GM18519 (cell line): Measurements from ENCODE around the gene SAMD11.
"Not testable (repeated sequence)": the region's sequence is repeated elsewhere in the genome, so short reads cannot be mapped to it uniquely, and the experiment has no call there.

Source experiments
- ATAC-seq: cut with Tn5 transposase; IDR thresholded peaks from one replicate; pipeline ENCODE4 v1.9.1; 2021; ENCODE audit warnings: mild to moderate bottlenecking, moderate library complexity; ENCODE audit not compliant: unreplicated experiment, low FRiP score

The SAMD11 gene

GRCh38 chr1:923131-923990 is at the start of gene SAMD11:
Gene SAMD11 (plus strand): TSS chr1:923923. CDS start chr1:924432, 509 bp downstream.
- ATAC-seq = no peak

GRCh38 chr1:876428-877208 is 47.1 kb upstream of the SAMD11 start:
- not testable (repeated sequence) for ATAC-seq

GRCh38 chr1:877209-877986 is 46.3 kb upstream of the SAMD11 start:
- ATAC-seq = not testable (repeated sequence)

- not testable (repeated sequence) for ATAC-seq
Observed at GRCh38 chr1:880511-880910, 43.2 kb upstream of the SAMD11 start.

- not testable (repeated sequence) for ATAC-seq
Observed at GRCh38 chr1:880915-881314, 42.8 kb upstream of the SAMD11 start.

GRCh38 chr1:886311-886710 is 37.4 kb upstream of the SAMD11 start:
- ATAC-seq = no peak

GRCh38 chr1:886760-887159 is 37.0 kb upstream of the SAMD11 start:
- ATAC-seq = no peak

- no peak for ATAC-seq
Observed at GRCh38 chr1:888297-888696, 35.4 kb upstream of the SAMD11 start.

- ATAC-seq = not testable (repeated sequence)
Observed at GRCh38 chr1:889774-890173, 33.9 kb upstream of the SAMD11 start.

- ATAC-seq = not testable (repeated sequence)
Observed at GRCh38 chr1:890234-890633, 33.5 kb upstream of the SAMD11 start.

- no peak for ATAC-seq
Observed at GRCh38 chr1:890661-891060, 33.1 kb upstream of the SAMD11 start.

GRCh38 chr1:897226-897625 is 26.5 kb upstream of the SAMD11 start:
- no peak for ATAC-seq

- not testable (repeated sequence) for ATAC-seq
Observed at GRCh38 chr1:897951-898350, 25.8 kb upstream of the SAMD11 start.

- ATAC-seq = no peak
Observed at GRCh38 chr1:899636-900317, 23.9 kb upstream of the SAMD11 start.

GRCh38 chr1:901108-901859 is 22.4 kb upstream of the SAMD11 start:
- no peak for ATAC-seq

GRCh38 chr1:902802-903201 is 20.9 kb upstream of the SAMD11 start:
- no peak for ATAC-seq

GRCh38 chr1:903305-903704 is 20.4 kb upstream of the SAMD11 start:
- ATAC-seq = no peak

- ATAC-seq = no peak
Observed at GRCh38 chr1:903721-904271, 19.9 kb upstream of the SAMD11 start.

GRCh38 chr1:904310-904950 is 19.3 kb upstream of the SAMD11 start:
- ATAC-seq = no peak
